HCEC 1CT (cell line): ENCODE measurements around the gene OPTN.
"Not testable (repeated sequence)": the region's sequence is repeated elsewhere in the genome, so short reads cannot be mapped to it uniquely, and the experiment has no call there.

Experiments
- DNase-seq: peaks from one replicate; pipeline ENCODE4 v3.0.0-alpha.2; 2017

Gene OPTN

GRCh38 chr10:13099666-13100348 is at the start of gene OPTN:
OPTN (plus strand) TSS chr10:13100163; CDS start chr10:13109123, 8,960 bp downstream.
- DNase-seq, result peak; percentile 77

GRCh38 chr10:13051126-13051694 is 48.8 kb upstream of the OPTN start:
- no peak for DNase-seq

- not testable (repeated sequence) for DNase-seq
Measured at GRCh38 chr10:13053208-13053607, 46.8 kb upstream of the OPTN start.

GRCh38 chr10:13053794-13054462 is 46.0 kb upstream of the OPTN start:
- no peak for DNase-seq

- no peak for DNase-seq
Measured at GRCh38 chr10:13054844-13055243, 45.1 kb upstream of the OPTN start.

- no peak for DNase-seq
Measured at GRCh38 chr10:13056456-13057077, 43.4 kb upstream of the OPTN start.

- DNase-seq, result no peak
Measured at GRCh38 chr10:13062803-13063202, 37.2 kb upstream of the OPTN start.

- DNase-seq, result no peak
Measured at GRCh38 chr10:13066527-13066926, 33.4 kb upstream of the OPTN start.

- no peak for DNase-seq
Measured at GRCh38 chr10:13067431-13067830, 32.5 kb upstream of the OPTN start.

GRCh38 chr10:13068071-13068470 is 31.9 kb upstream of the OPTN start:
- no peak for DNase-seq

GRCh38 chr10:13068484-13068883 is 31.5 kb upstream of the OPTN start:
- DNase-seq, result no peak

- no peak for DNase-seq
Measured at GRCh38 chr10:13072339-13072738, 27.6 kb upstream of the OPTN start.

- peak; percentile 70 for DNase-seq
Measured at GRCh38 chr10:13074563-13075451, 25.2 kb upstream of the OPTN start.

GRCh38 chr10:13078912-13079775 is 20.8 kb upstream of the OPTN start:
- peak; percentile 76 for DNase-seq

- peak; percentile 38 for DNase-seq
Measured at GRCh38 chr10:13079776-13080050, 20.2 kb upstream of the OPTN start.

GRCh38 chr10:13080643-13081042 is 19.3 kb upstream of the OPTN start:
- no peak for DNase-seq

GRCh38 chr10:13083700-13084099 is 16.3 kb upstream of the OPTN start:
- DNase-seq, result not testable (repeated sequence)

GRCh38 chr10:13086056-13086455 is 13.9 kb upstream of the OPTN start:
- peak; percentile 67 for DNase-seq

- DNase-seq, result no peak
Measured at GRCh38 chr10:13087601-13087985, 12.4 kb upstream of the OPTN start.

- DNase-seq, result peak; percentile 86
Measured at GRCh38 chr10:13087986-13088618, 11.9 kb upstream of the OPTN start.

GRCh38 chr10:13089345-13089744 is 10.6 kb upstream of the OPTN start:
- DNase-seq, result no peak

GRCh38 chr10:13090289-13090688 is 9.7 kb upstream of the OPTN start:
- no peak for DNase-seq
